GM12892 (cell line): ENCODE measurements around the gene PPDPF.

Source experiments
- POLR2A ChIP-seq: IDR thresholded peaks from 2 replicates; pipeline ENCODE4 v1.6.1; 2011; ENCODE audit warnings: low read depth, low read length, control low read depth
- POLR2AphosphoS5 ChIP-seq: IDR thresholded peaks from 2 replicates; pipeline ENCODE4 v1.6.1; 2011; ENCODE audit warnings: low read depth, low read length, control low read depth
- TAF1 ChIP-seq: IDR thresholded peaks from 2 replicates; pipeline ENCODE4 v1.6.1; 2011; ENCODE audit warnings: low read depth, mild to moderate bottlenecking, control low read depth, low read length, borderline replicate concordance

GRCh38 chr20:63518946-63519667 is 1.5 kb upstream of the PPDPF start:
- TF ChIP-seq POLR2A (no peak), POLR2AphosphoS5 (no peak), TAF1 (no peak)
